GM12891 (cell line): Measurements from ENCODE around the gene UNC13A.

Experiments used
- POLR2A ChIP-seq: IDR thresholded peaks from 2 replicates; pipeline ENCODE4 v1.6.1; 2011; ENCODE audit warnings: low read depth, low read length, control low read depth
- POLR2AphosphoS5 ChIP-seq: IDR thresholded peaks from 2 replicates; pipeline ENCODE4 v1.6.1; 2011; ENCODE audit warnings: low read depth, low read length, control low read depth
- POU2F2 ChIP-seq: IDR thresholded peaks from 2 replicates; pipeline ENCODE4 v1.6.1; 2011; ENCODE audit warnings: low read depth, mild to moderate bottlenecking, control low read depth, low read length, moderate library complexity
- SPI1 ChIP-seq: IDR thresholded peaks from 2 replicates; pipeline ENCODE4 v1.6.1; 2011; ENCODE audit warnings: low read depth, low read length, control low read depth
- TAF1 ChIP-seq: IDR thresholded peaks from 2 replicates; pipeline ENCODE4 v1.6.1; 2011; ENCODE audit warnings: low read depth, low read length, control low read depth

DNA sequence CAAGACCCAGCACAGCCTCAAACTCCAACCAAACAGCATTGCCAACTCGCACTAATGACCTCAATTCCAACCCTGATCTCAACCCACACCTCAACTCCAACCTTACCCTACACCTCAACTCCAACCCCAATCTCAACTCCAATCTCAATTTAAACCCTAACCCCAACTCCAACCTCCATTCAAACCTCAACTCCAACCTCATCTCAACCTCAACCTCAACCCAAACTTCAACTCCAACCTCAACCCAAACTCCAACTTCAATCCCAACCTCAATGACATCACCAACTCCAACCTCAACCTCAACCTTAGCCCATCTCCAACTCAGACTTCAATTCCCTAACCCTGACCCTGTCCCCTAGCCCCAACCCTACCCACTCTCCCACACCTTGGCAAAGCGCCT is 58.4 kb downstream of the UNC13A start:
- TF ChIP-seq POLR2AphosphoS5 (no peak), SPI1 (no peak), POLR2A (no peak), POU2F2 (no peak), TAF1 (no peak)
